Measurements from ENCODE around the gene ACKR3.

The ACKR3 gene

GRCh38 chr2:236608188-236608525 is 38.5 kb downstream of the ACKR3 start:
- DNase-seq (ENCODE audit: low read depth in 2 of 2) = no peak

- DNase-seq (ENCODE audit: low read depth in 2 of 2) = no peak
Measured at GRCh38 chr2:236608710-236609109, 39.1 kb downstream of the ACKR3 start.

GRCh38 chr2:236610991-236611821 is 41.6 kb downstream of the ACKR3 start:
- DNase-seq (ENCODE audit: low read depth in 2 of 2) = no peak

- no peak for DNase-seq (ENCODE audit: low read depth in 2 of 2)
Measured at GRCh38 chr2:236612737-236613136, 43.1 kb downstream of the ACKR3 start.

GRCh38 chr2:236613612-236614011 is 44.0 kb downstream of the ACKR3 start:
- no peak for DNase-seq (ENCODE audit: low read depth in 2 of 2)

GRCh38 chr2:236614551-236614950 is 44.9 kb downstream of the ACKR3 start:
- DNase-seq (ENCODE audit: low read depth in 2 of 2) = no peak

GRCh38 chr2:236616031-236616430 is 46.4 kb downstream of the ACKR3 start:
- no peak for DNase-seq (ENCODE audit: low read depth in 2 of 2)

- no peak for DNase-seq (ENCODE audit: low read depth in 2 of 2)
Measured at GRCh38 chr2:236616624-236617023, 47.0 kb downstream of the ACKR3 start.

- no peak for DNase-seq (ENCODE audit: low read depth in 2 of 2)
Measured at GRCh38 chr2:236617221-236617737, 47.7 kb downstream of the ACKR3 start.

- no peak for DNase-seq (ENCODE audit: low read depth in 2 of 2)
Measured at GRCh38 chr2:236617796-236618195, 48.2 kb downstream of the ACKR3 start.

GRCh38 chr2:236618370-236618769 is 48.7 kb downstream of the ACKR3 start:
- DNase-seq (ENCODE audit: low read depth in 2 of 2) = no peak

- DNase-seq (ENCODE audit: low read depth in 2 of 2) = no peak
Measured at GRCh38 chr2:236619910-236620612, 50.4 kb downstream of the ACKR3 start.

- DNase-seq (ENCODE audit: low read depth in 2 of 2) = no peak
Measured at GRCh38 chr2:236621786-236622185, 52.2 kb downstream of the ACKR3 start.

- DNase-seq (ENCODE audit: low read depth in 2 of 2) = no peak
Measured at GRCh38 chr2:236622201-236622600, 52.6 kb downstream of the ACKR3 start.

GRCh38 chr2:236622660-236623059 is 53.0 kb downstream of the ACKR3 start:
- no peak for DNase-seq (ENCODE audit: low read depth in 2 of 2)

GRCh38 chr2:236623816-236624215 is 54.2 kb downstream of the ACKR3 start:
- DNase-seq (ENCODE audit: low read depth in 2 of 2) = no peak

- no peak for DNase-seq (ENCODE audit: low read depth in 2 of 2)
Measured at GRCh38 chr2:236625156-236625690, 55.6 kb downstream of the ACKR3 start.

GRCh38 chr2:236626391-236627150 is 56.9 kb downstream of the ACKR3 start:
- no peak for DNase-seq (ENCODE audit: low read depth in 2 of 2)

- DNase-seq (ENCODE audit: low read depth in 2 of 2) = no peak
Measured at GRCh38 chr2:236627193-236627592, 57.6 kb downstream of the ACKR3 start.

- DNase-seq (ENCODE audit: low read depth in 2 of 2) = no peak
Measured at GRCh38 chr2:236627841-236628240, 58.2 kb downstream of the ACKR3 start.

GRCh38 chr2:236628256-236628901 is 58.8 kb downstream of the ACKR3 start:
- no peak for DNase-seq (ENCODE audit: low read depth in 2 of 2)
